H1 (cell line): ENCODE measurements around the gene FHDC1.

ENCODE experiments used
- CREB1 ChIP-seq: IDR thresholded peaks from 2 replicates; pipeline ENCODE4 v1.6.1; 2012; ENCODE audit warnings: inconsistent platforms
- CTCF ChIP-seq, 3 experiments: IDR thresholded peaks; 1 replicate in 2 of 3; 2 replicates in 1 of 3; pipeline versions ENCODE4 v1.5.1 to v1.6.1; 2011; ENCODE audit warnings: low read length in 3 of 3, mild to moderate bottlenecking in 3 of 3, inconsistent platforms in 2 of 3, low read depth in 1 of 3, moderate library complexity in 1 of 3; ENCODE audit not compliant: insufficient read depth in 1 of 3; ENCODE audit errors: control extremely low read depth in 1 of 3
- JUND ChIP-seq: IDR thresholded peaks from 2 replicates; pipeline ENCODE4 v1.6.1; 2011; ENCODE audit warnings: mild to moderate bottlenecking, improper control_type of control experiment, low read length
- POLR2A ChIP-seq, 2 experiments: IDR thresholded peaks; 1 replicate in 1 of 2; 2 replicates in 1 of 2; pipeline ENCODE4 v1.6.1; 2011; ENCODE audit warnings: low read depth in 2 of 2, low read length in 2 of 2, mild to moderate bottlenecking in 2 of 2; ENCODE audit errors: control extremely low read depth in 1 of 2
- POLR2AphosphoS5 ChIP-seq: IDR thresholded peaks from 2 replicates; pipeline ENCODE4 v1.6.1; 2011; ENCODE audit warnings: low read depth, low read length
- SP2 ChIP-seq: IDR thresholded peaks from 2 replicates; pipeline ENCODE4 v1.6.1; 2012; ENCODE audit warnings: mild to moderate bottlenecking, low read length, inconsistent platforms
- TEAD4 ChIP-seq: IDR thresholded peaks from 2 replicates; pipeline ENCODE4 v1.6.1; 2012; ENCODE audit warnings: low read depth, low read length, inconsistent platforms, mixed read lengths
- ZNF274 ChIP-seq: IDR thresholded peaks from 2 replicates; pipeline ENCODE4 v1.7.0; 2012; ENCODE audit warnings: low read length, borderline replicate concordance; ENCODE audit errors: extremely low read depth

- TF ChIP-seq SP2: no peak
- no peak for TF ChIP-seq TEAD4
- TF ChIP-seq CTCF (IDR thresholded peaks at IDR 0.05; ENCODE audit: control extremely low read depth in 1 of 3, insufficient read depth in 1 of 3, low read depth in 1 of 3, low read length in 3 of 3): no peak
- no peak for TF ChIP-seq JUND
- TF ChIP-seq ZNF274: no peak
- no peak for TF ChIP-seq POLR2A (IDR thresholded peaks at IDR 0.05; ENCODE audit: control extremely low read depth in 1 of 2, low read depth in 2 of 2, low read length in 2 of 2)
- TF ChIP-seq CREB1: no peak
- no peak for TF ChIP-seq POLR2AphosphoS5
These were observed 80.5 kb downstream of the FHDC1 start for GRCh38 chr4:153016592-153016991.
